Mesodermal cell (in vitro differentiated cells): ENCODE results near the gene CDC7. TPM values are rescaled to one million over a fixed set of nuclear protein-coding genes. Genes with fewer than 3 reads are reported as not detected.
"Not testable (repeated sequence)": the region's sequence is repeated elsewhere in the genome, so short reads cannot be mapped to it uniquely, and the experiment has no call there.

Experiments
- H3K27ac ChIP-seq: 2 replicates; pipeline ENCODE4 v1.7.0; 2013; ENCODE audit warnings: mild to moderate bottlenecking, low read depth, low read length, moderate library complexity; ENCODE audit not compliant: severe bottlenecking
- H3K36me3 ChIP-seq: 2 replicates; pipeline ENCODE4 v1.7.1; 2013; ENCODE audit warnings: mild to moderate bottlenecking, low read length, moderate library complexity; ENCODE audit not compliant: control insufficient read depth, insufficient read depth
- H3K4me1 ChIP-seq: one replicate; pipeline ENCODE4 v1.7.1; 2013; ENCODE audit warnings: mild to moderate bottlenecking, low read length; ENCODE audit not compliant: insufficient read depth, control insufficient read depth, poor library complexity, severe bottlenecking
- H3K4me3 ChIP-seq: 2 replicates; pipeline ENCODE4 v1.7.0; 2013; ENCODE audit warnings: low read length, control low read depth, mild to moderate bottlenecking; ENCODE audit not compliant: insufficient read depth, poor library complexity, severe bottlenecking; ENCODE audit errors: extremely low read depth
- H3K9me3 ChIP-seq: 2 replicates; pipeline ENCODE4 v1.7.1; 2013; ENCODE audit warnings: mild to moderate bottlenecking, low read length, moderate library complexity; ENCODE audit not compliant: control insufficient read depth
- WGBS, 2 experiments: methylation state at CpG; one replicate each; pipeline ENCODE4 v1.1.5; 2013; ENCODE audit warnings: missing lambda C conversion rate in 2 of 2; ENCODE audit not compliant: insufficient coverage in 2 of 2; 5-methylcytosine and 5-hydroxymethylcytosine counted together
- polyA plus RNA-seq, 2 experiments: library from polyadenylated mRNA; stranded (reverse); fragments of 50-300 nt; gene quantifications; one replicate each; pipeline ENCODE4 v1.2.3, GENCODE V29; 2013

The CDC7 gene
- 13.3 TPM for polyA plus RNA-seq (2013, experiment 1 of 2)
- polyA plus RNA-seq (2013, experiment 2 of 2): 17.5 TPM

DNA sequence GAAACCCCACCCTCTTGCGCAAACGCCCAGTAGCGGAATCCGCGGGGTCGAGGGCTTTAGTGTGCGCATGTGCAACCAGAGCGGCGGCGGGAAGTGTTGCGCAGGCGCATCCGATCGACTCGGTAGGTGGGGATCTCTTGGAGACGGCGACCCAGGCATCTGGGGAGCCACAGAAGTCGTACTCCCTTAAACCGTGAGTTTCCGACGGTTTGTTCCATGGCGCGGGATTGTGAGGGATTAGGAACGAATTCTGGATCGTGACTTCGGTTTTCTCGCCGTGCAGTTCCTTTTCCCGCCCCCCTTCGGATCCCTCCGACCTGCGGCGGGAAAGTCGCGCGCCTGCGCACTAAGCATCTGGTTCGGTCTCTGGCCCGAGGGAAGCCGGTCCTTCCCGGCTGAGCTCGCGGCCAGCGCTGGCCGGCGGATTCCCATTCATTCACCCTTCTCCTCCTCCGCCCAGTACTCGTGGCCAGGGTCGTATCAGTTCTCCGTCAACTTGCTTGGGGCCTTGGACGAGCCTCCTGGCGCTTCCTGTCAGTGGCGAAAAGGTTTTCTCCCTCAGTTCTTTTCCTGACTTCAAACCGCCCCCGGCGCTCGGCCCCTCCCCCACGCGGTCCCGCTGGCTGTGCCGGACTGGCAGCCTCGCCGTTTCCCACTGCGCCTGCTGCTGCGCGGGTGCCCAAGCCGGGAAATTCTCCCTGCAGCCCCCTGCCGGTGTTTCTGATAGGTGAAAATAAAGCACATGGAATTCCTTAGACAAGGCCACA lies at the start of gene CDC7:
Gene CDC7, plus strand, starts transcription at position 96 of the 767 bp plus-strand sequence. CDS start 866 bp downstream, outside the sequence.
- Histone ChIP-seq H3K4me1 (peaks cover 5% of the 10 kb centered on the region), H3K4me3 (peak within 1 kb of the TSS; percentile 57), H3K9me3 (no peaks in the 10 kb centered on the region), H3K27ac (peak within 1 kb of the TSS; percentile 97), H3K36me3 (no peaks in the 10 kb centered on the region)
- WGBS, 2 experiments: 0% methylated on average over 54 to 57 of the region's 68 CpGs

DNA sequence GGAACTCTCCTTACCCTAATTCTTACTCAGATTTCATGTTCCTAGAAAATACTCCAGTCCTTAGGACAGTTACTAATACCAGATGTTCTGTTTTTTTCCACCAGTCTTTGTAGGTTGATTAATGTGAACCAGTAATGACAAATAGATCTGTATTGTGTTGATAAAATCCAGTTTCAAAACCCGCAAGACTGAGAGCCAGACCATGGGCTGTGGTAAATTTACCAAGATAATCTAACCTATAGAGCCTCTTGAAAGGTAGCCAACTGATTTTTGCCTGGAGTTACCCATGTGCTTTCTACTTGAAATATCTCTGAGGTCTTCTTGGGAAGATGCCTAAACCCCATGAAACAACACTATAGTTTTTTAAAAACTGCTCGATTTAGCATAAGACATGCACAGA lies 46.5 kb upstream of the CDC7 start:
- no peaks in the 10 kb centered on the region for H3K36me3 ChIP-seq
- WGBS, 2 experiments: no CpG with 5 or more reads among the region's 2 CpGs
- H3K9me3 ChIP-seq: no peaks in the 10 kb centered on the region
- no peak overlapping the region for H3K4me3 ChIP-seq
- no peaks in the 10 kb centered on the region for H3K4me1 ChIP-seq
- H3K27ac ChIP-seq: no peak overlapping the region

DNA sequence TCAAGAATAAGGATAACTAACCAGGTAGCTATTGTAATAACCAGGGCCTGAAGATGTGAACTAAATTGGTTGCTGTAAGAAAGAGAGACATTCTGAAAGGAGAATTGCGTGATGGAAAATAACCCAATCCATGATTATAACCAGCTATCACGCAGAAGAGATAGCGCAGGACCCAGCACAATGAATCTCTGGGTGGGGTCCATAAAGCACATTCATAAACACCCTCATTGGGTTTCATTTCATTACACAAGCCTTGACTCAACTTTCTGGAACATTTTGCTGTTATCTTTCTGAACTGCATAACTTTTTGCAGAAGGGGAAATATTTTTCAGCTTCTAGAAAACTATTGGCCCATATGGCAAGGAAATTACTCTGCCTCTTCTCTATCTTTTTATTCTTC lies 45.3 kb upstream of the CDC7 start:
- Histone ChIP-seq H3K9me3 (no peaks in the 10 kb centered on the region), H3K27ac (no peak overlapping the region), H3K4me1 (no peaks in the 10 kb centered on the region), H3K36me3 (no peaks in the 10 kb centered on the region), H3K4me3 (no peak overlapping the region)
- WGBS, 2 experiments: 100% methylated on average over 1 of the region's 3 CpGs; no CpG with 5 or more reads in 1 of the 2 experiments

DNA sequence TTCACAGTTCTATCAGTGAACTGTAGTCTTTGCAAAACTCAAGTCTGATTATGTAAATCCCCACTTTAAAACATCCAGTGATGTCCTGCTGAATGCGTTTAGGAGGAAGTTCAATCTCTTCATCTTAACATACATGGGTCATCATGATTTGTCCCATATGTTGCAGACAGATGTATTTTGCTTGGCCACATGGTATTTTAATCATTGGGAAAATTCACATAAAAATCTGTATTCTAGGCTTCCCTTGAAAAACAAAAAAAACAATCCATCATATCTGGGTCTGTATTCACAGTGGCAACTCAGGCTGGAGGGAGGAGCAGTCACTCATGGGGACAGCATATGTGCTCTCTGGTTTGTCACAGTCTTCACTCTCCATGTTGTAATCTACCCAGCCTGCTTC lies 44.8 kb upstream of the CDC7 start:
- no peaks in the 10 kb centered on the region for H3K9me3 ChIP-seq

DNA sequence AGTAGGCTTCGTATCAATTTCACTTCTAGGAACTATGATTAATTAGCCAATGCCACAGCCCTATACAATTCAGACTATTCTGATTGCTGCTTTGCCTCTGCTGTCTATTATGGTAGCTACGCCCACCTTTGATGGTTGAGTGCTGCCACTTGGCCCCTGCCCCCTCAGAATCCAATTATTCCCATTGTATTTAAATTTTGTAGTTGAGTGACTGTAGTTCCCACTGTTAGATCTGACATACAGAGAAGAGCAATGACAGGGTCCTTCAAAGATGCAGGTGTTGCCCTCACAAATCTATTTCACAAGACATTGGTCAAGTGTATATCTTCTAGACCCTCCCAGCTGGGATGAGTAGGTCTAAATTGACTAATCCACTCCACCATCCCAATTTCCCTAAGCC lies 35.3 kb upstream of the CDC7 start:
- no CpG with 5 or more reads among the region's 2 CpGs for WGBS, 2 experiments
- not testable (repeated sequence) for H3K9me3 ChIP-seq, H3K27ac ChIP-seq, H3K36me3 ChIP-seq, H3K4me1 ChIP-seq, H3K4me3 ChIP-seq

More for the DNA sequence above, 44.8 kb upstream of the CDC7 start:
- H3K4me1 ChIP-seq: no peaks in the 10 kb centered on the region
- no peaks in the 10 kb centered on the region for H3K36me3 ChIP-seq
- no peak overlapping the region for H3K27ac ChIP-seq
- H3K4me3 ChIP-seq: no peak overlapping the region
- 83% methylated on average over 1 of the region's 1 CpG; no CpG with 5 or more reads in 1 of the 2 experiments for WGBS, 2 experiments

DNA sequence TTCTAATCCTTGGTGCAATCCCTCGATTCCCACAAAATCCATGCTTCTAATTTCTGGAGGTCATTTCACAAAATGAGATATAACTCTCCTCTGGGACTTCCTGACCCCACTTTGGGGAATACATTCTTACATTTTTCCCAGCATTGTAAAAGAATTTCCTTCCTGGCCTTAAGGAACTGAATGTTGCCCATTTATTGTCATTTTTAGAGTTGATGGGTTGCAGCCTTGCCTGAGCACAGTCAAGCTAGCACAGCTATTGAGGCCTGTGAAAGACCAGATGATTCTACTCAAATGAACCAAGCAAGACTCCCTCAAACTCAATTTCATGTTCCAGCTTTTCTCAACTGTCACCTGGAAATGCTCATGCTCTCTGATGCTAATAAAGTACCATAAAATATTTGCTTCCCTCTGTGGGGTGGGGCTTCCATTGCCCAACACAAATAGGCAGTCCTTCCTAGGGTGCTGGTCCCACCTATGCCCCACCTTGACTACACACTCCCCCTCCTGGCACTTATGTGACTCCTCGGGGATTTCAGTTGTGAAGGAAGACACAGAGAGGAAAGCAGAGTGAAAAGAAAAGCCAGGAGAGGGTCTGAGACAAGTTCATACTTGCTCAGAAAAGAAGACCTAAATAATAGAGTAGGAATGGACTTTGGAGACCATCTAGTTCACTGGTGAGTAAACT lies 24.0 kb upstream of the CDC7 start:
- no peak overlapping the region for H3K27ac ChIP-seq
- no peaks in the 10 kb centered on the region for H3K9me3 ChIP-seq
- no peaks in the 10 kb centered on the region for H3K36me3 ChIP-seq
- WGBS, 2 experiments: 70 to 80% methylated on average over 1 to 2 of the region's 2 CpGs
- no peak overlapping the region for H3K4me3 ChIP-seq
- no peaks in the 10 kb centered on the region for H3K4me1 ChIP-seq

DNA sequence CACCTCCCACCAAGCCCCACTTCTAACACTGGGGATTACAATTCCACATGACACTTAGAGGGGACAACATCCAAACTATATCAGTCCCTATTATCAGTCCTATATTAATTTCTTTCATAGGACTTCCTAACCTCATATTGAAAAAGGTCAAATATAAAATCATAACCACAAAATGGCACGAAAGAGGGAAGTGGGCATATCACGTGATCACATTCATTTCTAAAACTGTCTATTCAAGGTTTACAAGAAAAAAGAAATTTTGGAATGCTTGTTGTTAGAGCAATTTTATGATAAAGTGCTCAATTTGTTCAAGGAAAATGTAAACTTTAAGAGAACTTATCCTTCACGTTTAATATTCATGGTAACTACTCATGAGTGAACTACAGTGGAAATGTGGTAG lies 13.2 kb upstream of the CDC7 start:
- WGBS, 2 experiments: no CpG with 5 or more reads among the region's 3 CpGs
- Histone ChIP-seq H3K4me3 (no peak overlapping the region), H3K4me1 (no peaks in the 10 kb centered on the region), H3K36me3 (no peaks in the 10 kb centered on the region), H3K27ac (no peak overlapping the region), H3K9me3 (peaks cover 3% of the 10 kb centered on the region)

DNA sequence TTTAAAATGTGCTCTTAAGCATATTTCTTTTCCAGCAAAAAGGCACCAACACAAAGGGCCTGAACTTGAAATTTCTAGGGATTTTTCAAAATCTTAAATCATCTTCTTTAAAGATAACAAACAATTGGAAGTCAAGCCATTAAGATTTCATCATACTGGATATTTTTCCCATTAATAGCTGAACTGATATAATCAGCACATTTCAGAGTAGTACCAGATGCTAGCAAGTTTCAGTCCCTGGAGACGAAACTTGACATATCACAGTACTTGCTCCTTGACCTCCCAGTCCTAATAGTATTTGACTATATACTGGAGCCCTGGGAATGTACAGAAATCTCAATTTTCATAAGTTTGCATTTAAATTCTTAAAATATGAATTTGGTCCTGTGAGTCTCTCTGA lies 10.2 kb upstream of the CDC7 start:
- no CpG with 5 or more reads among the region's 1 CpG for WGBS, 2 experiments
- H3K4me1 ChIP-seq: no peaks in the 10 kb centered on the region
- no peak overlapping the region for H3K4me3 ChIP-seq
- no peaks in the 10 kb centered on the region for H3K36me3 ChIP-seq
- H3K27ac ChIP-seq: no peak overlapping the region
- no peaks in the 10 kb centered on the region for H3K9me3 ChIP-seq

DNA sequence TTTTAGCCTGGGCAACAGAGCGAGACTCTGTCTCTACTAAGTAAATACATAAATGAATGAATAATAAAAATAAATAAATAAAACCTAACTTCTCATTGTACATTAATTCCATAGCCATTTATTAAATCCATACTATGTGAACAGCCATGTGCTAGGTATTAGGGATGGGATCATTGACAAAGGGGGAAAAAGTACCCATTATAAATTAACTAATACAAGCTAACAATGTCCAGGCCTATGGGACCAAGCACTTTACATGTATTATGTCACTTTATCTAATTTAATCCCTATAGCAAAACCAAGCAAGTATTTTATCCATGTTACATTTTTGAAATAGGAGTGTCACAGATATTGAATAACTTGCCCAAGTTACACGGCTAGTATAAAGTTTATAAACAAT lies 2.6 kb upstream of the CDC7 start:
- no peaks in the 10 kb centered on the region for H3K36me3 ChIP-seq
- WGBS, 2 experiments: 83% methylated on average over 1 of the region's 2 CpGs; no CpG with 5 or more reads in 1 of the 2 experiments
- H3K4me1 ChIP-seq: peaks cover 3% of the 10 kb centered on the region
- H3K4me3 ChIP-seq: no peak overlapping the region
- H3K9me3 ChIP-seq: no peaks in the 10 kb centered on the region
- no peak overlapping the region for H3K27ac ChIP-seq

DNA sequence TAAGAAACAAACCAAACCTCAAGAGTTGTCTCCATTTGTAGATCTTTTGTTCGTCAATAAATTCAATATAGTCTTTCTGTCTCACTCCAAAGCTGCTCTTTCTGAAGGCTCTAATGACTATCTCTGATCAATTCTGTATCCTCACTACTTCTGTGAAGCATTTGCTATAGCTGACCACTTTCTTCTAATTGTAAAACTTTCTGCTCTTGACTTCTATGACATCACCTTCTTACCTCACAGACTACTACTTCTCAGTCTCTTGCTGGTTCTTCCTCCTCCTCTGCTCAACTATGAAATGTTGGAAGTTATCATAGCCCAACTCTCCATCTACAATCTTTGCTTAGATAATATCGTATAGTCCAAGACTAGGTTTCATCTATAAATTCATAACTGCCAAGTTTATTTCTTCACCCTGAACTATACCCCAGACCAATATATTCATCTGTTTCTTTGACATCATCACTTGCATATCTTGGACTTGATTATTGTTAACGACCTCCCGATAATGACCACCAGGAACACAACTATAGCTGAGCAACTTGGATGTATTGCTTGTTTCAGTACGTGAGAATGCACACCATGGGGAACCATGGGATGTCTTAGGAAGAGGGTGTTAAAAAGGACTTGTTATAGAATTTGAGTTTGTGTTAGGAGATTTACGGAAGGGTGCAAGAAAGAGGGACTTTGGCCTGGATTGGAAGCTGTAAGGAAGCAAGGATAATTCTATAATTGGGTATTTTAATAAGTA lies 2.0 kb upstream of the CDC7 start:
- WGBS, 2 experiments: 97 to 98% methylated on average over 5 to 6 of the region's 6 CpGs

More for the DNA sequence above, 2.0 kb upstream of the CDC7 start:
- Histone ChIP-seq H3K4me1 (peaks cover 3% of the 10 kb centered on the region), H3K4me3 (no peak overlapping the region), H3K27ac (no peak overlapping the region), H3K36me3 (no peaks in the 10 kb centered on the region), H3K9me3 (no peaks in the 10 kb centered on the region)
